D721Med (cell line): ENCODE results near the gene KIR3DL2.
"Not testable (repeated sequence)": the region's sequence is repeated elsewhere in the genome, so short reads cannot be mapped to it uniquely, and the experiment has no call there.

Source experiments
- DNase-seq: peaks from one replicate; pipeline ENCODE4 v3.0.0; 2011; ENCODE audit warnings: low spot score; ENCODE audit not compliant: insufficient read length
- FAIRE-seq: peaks from 2 replicates; lab custom pipeline; 2011; peaks lifted over from hg19 to GRCh38; lab: Jason Lieb, UNC
- TF ChIP-seq, protein P1 (sequence below): IDR thresholded peaks from 2 replicates; pipeline ENCODE4 v1.5.1; 2012; ENCODE audit warnings: mild to moderate bottlenecking, control low read depth; ENCODE audit not compliant: insufficient read depth; ENCODE audit errors: missing control alignments

Gene KIR3DL2

DNA sequence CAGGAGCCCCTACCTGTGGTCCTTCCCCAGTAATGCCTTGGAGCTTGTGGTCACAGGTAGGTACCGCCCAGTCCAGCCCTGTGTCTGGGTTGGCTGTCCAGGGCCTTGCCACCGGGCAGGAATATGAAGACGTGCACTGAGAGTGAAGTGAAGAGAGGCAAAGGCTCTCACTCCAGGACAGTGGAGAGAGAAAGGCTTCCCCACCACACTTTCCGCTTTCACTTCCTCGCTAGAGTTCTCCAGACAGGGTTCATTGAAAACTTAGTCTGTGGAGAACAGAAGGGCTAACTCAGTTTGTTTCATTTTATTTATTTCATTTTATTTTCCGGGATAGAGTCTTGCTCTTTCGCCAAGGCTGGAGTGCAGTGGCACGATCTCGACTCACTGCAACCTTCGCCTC lies 38.0 kb downstream of the KIR3DL2 start:
- FAIRE-seq (no peak), DNase-seq (no peak)

DNA sequence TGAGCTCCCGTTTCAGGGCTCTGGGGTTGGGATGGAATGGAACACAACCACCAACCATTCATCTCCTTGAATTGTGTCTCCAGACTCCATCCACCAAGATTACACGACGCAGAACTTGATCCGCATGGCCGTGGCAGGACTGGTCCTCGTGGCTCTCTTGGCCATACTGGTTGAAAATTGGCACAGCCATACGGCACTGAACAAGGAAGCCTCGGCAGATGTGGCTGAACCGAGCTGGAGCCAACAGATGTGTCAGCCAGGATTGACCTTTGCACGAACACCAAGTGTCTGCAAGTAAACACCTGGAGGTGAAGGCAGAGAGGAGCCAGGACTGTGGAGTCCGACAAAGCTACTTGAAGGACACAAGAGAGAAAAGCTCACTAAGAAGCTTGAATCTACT lies 39.3 kb downstream of the KIR3DL2 start:
- no peak for FAIRE-seq
- TF ChIP-seq, protein P1, sequence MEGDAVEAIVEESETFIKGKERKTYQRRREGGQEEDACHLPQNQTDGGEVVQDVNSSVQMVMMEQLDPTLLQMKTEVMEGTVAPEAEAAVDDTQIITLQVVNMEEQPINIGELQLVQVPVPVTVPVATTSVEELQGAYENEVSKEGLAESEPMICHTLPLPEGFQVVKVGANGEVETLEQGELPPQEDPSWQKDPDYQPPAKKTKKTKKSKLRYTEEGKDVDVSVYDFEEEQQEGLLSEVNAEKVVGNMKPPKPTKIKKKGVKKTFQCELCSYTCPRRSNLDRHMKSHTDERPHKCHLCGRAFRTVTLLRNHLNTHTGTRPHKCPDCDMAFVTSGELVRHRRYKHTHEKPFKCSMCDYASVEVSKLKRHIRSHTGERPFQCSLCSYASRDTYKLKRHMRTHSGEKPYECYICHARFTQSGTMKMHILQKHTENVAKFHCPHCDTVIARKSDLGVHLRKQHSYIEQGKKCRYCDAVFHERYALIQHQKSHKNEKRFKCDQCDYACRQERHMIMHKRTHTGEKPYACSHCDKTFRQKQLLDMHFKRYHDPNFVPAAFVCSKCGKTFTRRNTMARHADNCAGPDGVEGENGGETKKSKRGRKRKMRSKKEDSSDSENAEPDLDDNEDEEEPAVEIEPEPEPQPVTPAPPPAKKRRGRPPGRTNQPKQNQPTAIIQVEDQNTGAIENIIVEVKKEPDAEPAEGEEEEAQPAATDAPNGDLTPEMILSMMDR: no peak
- DNase-seq: no peak

More for the DNA sequence above, 38.0 kb downstream of the KIR3DL2 start:
- TF ChIP-seq, protein P1: no peak

DNA sequence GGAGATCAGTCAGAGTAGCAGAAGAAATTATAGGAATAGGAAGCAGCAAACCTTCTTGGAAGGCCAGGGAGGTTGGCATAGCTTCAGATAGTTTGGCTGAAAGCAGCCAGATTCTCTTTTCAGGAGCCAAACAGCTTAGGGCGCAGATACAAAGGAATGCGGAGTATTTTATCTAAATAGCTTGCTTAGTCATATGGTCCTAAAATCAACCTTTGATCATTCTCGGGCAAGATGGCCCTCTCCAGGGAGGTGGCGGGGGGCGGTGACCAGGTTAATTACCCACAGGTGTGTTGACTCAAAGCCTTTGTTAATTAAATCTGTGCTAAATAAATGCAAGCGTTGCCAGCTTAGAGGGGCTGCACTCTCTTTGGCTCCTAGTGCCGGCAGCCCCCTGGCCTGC lies 43.2 kb downstream of the KIR3DL2 start:
- TF ChIP-seq, protein P1: no peak
- DNase-seq (no peak), FAIRE-seq (no peak)

DNA sequence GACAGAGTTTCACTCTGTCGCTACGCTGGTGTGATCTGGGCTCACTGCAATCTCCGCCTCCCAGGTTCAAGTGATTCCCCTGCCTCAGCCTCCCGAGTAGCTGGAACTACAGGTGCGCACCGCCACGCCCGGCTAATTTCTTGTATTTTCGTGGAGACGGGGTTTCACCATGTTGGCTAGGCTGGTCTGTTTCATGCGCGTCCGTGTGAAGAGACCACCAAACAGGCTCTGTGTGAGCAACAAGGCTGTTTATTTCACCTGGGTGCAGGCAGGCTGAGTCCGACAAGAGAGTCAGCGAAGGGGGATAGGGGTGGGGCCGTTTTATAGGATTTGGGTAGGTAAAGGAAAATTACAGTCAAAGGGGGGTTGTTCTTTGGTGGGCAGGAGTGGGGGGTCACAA lies 43.9 kb downstream of the KIR3DL2 start:
- not testable (repeated sequence) for FAIRE-seq, DNase-seq

DNA sequence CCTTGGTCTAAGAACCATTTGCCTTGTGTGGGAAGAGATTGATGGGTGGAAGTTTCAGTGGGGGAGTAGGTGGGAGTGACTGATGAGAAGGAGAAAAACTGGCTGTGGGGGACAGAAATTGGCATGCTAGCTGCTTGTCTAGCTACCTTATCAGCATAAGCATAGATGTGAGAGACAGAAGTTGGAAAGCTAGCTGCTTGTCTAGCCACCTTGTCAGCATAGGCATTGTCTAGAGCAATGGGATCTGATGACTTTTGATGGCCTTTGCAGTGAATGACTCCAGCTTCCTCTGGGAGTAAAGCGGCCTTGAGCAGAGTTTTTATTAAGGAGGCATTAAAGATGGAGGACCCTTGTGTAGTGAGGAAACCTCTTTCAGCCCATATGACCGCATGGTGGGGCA lies 45.8 kb downstream of the KIR3DL2 start:
- TF ChIP-seq, protein P1: no peak
- no peak for FAIRE-seq
- no peak for DNase-seq

DNA sequence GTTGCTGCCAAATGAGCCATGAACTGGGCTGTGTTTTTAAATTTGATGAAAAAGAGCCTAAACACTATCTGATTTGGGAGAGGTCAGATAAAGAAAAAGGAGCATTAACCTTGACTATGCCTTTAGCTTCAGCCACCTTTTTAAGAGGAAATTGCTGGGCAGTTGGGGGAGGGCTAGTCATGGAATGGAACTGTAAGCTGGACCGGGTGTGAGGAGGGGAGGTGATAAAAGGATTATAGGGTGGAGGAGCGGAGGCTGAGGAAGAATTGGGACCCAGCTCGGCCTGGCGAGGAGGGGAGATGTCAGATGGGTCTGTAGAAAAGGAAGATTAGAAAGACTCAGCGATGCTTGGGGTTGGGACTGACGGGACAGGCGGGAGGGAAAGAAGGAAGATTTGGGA lies 48.4 kb downstream of the KIR3DL2 start:
- FAIRE-seq, DNase-seq: not testable (repeated sequence)

DNA sequence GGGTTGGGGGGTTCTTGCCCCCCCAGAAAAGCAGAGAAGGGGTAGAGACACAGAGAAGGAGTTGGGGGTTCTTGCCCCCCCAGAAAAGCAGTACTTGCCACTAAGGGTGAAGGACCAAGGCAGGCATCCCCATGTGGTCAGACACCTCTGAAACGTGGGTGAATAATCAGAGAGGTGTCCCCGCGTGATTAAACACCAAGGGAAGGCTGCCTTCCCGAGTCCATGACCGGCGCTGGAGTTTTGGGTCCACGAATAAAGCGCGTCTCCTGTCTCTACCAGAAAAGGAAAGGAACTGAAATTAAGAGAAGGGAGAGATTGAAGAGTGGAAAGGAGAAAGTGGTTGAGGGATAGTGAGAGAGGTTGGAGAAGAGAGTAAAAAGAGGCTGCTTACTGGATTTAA lies 49.4 kb downstream of the KIR3DL2 start:
- not testable (repeated sequence) for FAIRE-seq

DNA sequence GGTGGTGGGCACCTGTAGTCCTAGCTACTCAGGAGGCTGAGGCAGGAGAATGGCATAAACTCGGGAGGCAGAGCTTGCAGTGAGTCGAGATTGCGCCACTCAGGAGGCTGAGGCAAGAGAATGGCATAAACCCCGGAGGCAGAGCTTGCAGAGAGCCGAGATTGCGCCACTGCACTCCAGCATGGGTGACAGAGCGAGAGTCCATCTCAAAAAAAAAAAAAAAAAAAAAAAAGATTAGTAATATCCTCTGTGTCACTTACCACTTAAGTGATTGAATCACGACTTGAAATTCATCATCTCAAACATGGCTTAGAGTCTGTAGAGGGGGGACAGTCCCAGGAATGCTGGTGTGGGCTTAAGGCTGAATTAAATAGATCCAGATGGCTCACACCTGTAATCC lies 50.9 kb downstream of the KIR3DL2 start:
- DNase-seq, FAIRE-seq: not testable (repeated sequence)

More for the DNA sequence above, 49.4 kb downstream of the KIR3DL2 start:
- not testable (repeated sequence) for DNase-seq

DNA sequence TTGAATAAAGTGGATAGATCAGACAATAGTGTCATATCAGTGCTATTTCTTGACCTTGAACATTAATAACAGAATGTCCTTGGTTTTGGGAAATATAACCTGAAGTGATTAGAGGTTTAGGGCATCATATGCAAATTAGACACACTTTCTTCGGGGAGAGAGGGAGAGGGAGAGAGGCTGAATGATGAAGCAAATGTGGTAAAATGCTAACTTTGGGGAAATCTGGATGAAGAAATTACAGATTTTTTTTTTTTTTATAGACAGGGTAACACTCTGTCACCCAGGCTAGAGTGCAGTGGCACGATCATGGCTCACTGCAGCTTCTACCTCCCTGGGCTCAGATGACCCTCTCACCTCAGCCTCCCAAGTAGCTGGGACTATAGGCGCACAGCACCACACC lies 51.8 kb downstream of the KIR3DL2 start:
- TF ChIP-seq, protein P1: no peak
- DNase-seq (no peak), FAIRE-seq (no peak)
